GM20431 (cell line): Measurements from ENCODE around the gene SLC5A7.

Source experiments
- in situ Hi-C: fragments of 300-500 bp; cut with MseI, MboI; formaldehyde crosslinking; loops from one replicate; pipeline ENCODE4 v1.15.0; 2020; ENCODE audit warnings: low sequenced_read_pairs; ENCODE audit not compliant: unreplicated experiment

Gene SLC5A7

DNA sequence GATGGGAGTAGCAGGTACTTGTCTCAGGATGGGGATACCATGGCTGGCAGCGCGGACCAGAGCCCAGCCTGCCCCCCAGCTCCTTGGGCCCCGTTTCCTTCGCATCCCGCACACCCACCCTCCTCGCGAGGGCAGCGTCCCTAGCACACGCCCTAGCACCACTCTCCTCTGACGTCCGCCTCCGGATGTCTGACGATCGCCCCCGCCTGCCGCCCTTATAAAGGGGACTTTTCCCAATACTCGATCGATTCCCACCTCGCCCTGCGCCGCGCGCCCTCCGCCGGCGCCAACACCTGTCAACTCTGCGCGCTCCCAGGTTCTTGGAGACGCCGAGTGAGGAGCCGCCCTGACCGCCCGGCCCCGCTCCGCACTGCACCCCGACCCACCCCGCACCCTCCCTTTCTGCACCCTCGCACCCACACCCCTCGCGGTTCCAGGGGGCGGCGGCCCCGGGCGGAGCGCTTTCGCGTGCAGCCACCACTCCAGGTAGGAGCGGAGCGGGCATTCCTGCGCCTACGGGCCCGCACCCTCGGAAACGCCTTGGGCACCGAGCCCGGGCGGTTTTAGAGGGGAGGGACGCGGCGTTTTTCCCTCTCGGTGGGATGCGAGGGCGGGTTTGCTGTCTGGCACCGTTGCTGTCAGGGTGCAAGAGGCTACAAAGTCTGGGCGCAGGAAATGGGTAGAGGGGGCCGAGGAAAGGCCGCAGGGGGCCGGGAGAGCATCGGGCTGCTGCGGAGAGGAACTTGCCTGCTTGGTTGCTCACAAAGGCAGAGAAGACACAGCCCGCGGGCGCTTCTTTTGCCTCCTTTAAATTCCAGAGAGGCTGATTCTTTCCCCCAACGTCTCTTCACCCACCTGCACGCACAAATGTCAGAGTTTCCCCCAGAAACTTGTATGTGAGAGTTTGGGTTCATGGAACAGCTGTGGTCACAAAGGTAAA is at the start of gene SLC5A7:
Gene SLC5A7 (plus strand): TSS at position 247 of the 940 bp plus-strand sequence. CDS start 1,632 bp downstream, outside the sequence.
- in situ Hi-C loops = no loop called here

DNA sequence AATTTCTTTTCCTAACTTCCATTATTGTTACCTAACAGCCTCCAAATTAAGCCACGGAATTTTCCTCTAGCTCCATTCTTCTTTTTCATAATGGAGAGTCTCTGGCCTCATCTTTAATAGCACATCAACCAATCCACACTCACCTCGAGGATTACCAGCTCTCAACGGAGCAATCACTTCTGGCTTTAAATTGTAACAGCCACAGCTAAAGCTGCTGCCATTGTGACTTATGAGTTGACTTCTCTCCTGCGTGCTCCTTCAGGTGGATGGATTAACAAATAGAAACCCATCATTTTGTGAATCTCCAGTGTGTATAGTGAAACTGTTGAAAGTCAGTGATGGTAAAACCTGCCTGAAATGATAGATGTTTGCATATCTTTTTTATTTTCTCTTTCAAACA is 24.9 kb upstream of the SLC5A7 start:
- in situ Hi-C loops = no loop called here

DNA sequence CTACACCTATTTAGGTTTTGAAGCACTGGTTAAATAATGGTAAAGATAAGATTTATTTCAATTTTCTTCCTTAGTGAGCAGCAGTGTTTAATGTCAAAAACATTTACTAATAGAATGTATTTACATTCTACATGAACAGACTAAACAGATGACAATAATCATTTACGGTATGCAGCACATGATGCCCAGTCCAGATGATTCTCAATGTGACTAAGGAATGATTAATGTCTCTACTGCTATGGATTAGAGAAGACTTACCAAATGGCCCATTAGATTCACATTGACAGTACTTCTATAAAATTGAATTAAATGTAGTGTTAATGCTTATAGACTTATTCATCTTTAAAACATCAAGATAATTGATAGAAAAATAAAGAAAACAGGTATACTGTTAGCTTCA is 22.1 kb upstream of the SLC5A7 start:
- in situ Hi-C loops = no loop called here

- in situ Hi-C loops = no loop called here
Observed at GRCh38 chr2:107984707-107985106, 1.6 kb upstream of the SLC5A7 start.

GRCh38 chr2:107988108-107988507 is 1.8 kb downstream of the SLC5A7 start:
- in situ Hi-C loops = no loop called here

DNA sequence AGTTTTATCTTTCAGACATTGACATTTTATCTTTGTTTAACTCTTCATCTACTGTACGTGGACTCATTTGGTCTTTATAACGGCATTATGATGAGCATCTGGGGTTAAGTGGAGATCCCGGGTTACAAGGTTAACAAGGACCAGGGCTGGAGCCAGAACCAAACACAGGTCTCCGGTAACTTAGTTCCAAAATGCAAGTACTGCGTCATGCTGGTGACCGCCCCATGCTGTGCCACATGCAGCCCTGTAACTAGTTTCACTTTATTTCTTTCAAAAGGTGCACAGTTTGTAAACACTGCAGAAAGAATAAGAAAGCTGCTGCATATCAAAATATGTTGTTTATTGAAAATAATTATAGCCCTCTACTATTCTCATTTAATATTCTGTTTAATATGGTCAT is 3.1 kb downstream of the SLC5A7 start:
- in situ Hi-C loops = no loop called here

- in situ Hi-C loops = no loop called here
Observed at GRCh38 chr2:107990718-107991117, 4.4 kb downstream of the SLC5A7 start.

DNA sequence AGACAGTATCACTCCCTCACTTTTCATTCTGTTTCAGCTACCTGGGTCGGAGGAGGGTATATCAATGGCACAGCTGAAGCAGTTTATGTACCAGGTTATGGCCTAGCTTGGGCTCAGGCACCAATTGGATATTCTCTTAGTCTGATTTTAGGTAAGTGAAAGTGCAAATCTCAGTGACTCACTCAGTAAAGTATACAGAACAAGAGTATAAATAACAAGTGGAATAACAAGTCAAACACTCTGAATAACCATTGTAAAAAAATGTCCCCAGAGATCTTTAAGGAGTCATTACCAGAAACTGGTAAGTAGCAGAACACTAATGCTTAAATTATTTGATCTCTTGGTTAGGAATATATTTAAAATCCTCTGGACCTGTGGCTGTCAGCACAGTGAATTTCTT is 5.7 kb downstream of the SLC5A7 start:
- in situ Hi-C loops = no loop called here

GRCh38 chr2:107999158-107999557 is 12.8 kb downstream of the SLC5A7 start:
- in situ Hi-C loops = no loop called here

DNA sequence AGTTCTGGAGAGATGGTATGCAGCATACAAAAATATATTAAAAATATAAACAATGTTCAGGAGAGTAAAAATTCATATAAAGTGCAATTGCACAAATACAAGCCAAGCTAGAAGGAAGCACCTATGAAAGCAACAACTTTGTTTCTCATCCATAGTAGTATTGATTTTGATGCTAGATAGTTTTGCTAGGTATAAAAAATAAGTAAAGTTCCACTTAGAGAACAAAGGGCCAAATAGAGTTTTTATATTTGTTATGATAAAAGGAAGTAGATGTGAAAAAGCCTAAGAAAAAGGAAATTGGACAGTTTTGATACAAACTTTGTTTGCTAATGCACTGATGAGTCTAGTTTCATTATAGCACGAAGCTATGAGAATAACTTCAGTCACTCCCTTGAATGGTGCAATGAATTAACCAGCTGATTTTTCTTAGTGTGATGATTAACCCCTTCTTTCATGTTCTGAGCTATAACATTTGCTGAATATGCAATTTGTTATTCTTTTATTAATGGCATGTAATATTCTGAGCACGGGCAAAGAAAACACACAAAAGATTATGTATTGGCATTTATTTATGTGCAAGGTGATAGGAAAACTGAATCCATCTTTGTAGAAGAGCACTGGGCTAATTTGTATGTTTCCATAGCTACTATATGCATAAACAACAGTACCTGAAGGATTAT is 24.7 kb downstream of the SLC5A7 start:
- in situ Hi-C loops = no loop called here

DNA sequence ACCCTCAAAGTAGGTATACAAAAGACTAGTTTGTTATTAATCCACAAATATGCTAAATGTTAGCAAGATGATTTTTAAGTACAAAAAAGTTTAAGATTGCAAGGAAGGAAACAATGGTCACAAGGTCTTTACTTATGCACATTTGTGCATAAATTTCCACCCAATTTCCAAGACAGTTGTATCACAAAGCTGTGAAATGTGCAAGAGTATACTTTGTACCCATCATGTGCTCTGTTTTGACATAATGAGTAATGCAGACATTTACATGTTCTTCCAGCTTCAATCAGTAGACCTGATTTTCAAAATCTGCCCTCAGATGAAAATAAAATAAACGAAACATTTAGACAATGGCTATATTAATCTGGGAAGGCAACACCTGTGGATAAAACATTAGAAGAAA is 27.0 kb downstream of the SLC5A7 start:
- in situ Hi-C loops = no loop called here

- in situ Hi-C loops = no loop called here
Observed at GRCh38 chr2:108022628-108023027, 36.3 kb downstream of the SLC5A7 start.

DNA sequence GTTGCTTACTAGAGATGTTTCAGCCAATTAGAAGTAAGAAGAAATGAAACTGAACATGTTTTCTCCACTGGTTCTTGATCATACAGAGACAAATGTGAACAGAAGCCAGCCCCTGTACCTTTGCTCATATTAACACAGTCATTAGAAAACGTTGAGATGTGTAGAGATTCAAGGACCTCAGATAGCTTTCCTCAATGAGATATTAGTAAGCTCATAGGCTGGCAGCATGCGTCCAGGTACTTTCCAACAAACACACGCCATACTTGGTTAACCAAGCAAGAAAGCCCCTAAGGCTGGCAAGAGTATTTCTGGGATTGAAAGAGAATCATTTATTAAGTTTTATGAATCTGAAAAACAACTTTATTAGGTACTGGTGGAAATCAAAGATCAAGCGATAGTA is 37.5 kb downstream of the SLC5A7 start:
- in situ Hi-C loops = no loop called here

GRCh38 chr2:108026092-108026794 is 39.9 kb downstream of the SLC5A7 start:
- in situ Hi-C loops = no loop called here

GRCh38 chr2:108029496-108029895 is 43.2 kb downstream of the SLC5A7 start:
- in situ Hi-C loops = no loop called here

GRCh38 chr2:108029912-108030311 is 43.6 kb downstream of the SLC5A7 start:
- in situ Hi-C loops = no loop called here

DNA sequence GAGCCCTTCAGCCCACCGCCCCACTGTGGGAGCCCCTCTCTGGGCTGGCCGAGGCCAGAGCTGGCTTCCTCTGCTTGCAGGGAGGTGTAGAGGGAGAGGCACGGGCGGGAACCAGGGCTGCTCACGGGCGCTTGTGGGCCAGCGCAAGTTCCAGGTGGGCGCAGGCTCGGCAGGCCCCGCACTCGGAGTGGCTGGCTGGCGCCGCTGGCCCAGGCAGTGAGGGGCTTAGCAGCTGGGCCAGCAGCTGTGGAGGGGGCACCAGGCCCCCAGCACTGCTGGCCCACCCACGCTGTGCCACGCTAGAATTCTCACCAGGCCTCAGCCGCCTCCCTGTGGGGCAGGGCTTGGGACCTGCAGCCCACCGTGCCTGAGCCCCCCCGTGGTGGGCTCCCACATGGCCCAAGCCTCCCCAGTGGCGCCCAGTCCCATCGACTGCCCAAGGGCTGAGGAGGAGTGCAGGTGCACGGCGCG is 45.2 kb downstream of the SLC5A7 start:
- in situ Hi-C loops = no loop called here

GRCh38 chr2:108034843-108035242 is 48.5 kb downstream of the SLC5A7 start:
- in situ Hi-C loops = no loop called here

DNA sequence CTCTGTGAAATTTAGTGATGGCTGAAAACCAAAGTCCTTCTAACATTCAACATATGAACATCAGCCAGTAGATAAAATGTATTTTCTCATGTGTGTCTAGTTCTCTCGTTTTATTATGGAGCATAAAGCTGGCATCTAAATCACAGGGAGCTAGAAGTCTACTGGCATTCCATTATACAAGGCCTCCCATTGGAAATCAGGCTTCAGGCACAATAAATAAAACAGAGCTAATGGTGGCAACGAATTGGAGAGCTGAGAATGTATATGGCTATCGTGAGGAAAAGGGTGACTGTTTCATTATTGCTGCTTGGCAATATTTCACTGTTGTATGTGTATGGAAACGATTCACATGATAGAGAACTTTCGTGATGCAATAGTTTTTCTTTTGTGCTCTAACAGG is 62.4 kb downstream of the SLC5A7 start:
- in situ Hi-C loops = no loop called here

- in situ Hi-C loops = no loop called here
Observed at GRCh38 chr2:108058576-108059137, 72.3 kb downstream of the SLC5A7 start.
